Raji (cell line): ENCODE measurements around the gene OIT3.

Source experiments
- POLR2A ChIP-seq: IDR thresholded peaks from 2 replicates; pipeline ENCODE4 v1.6.1; 2011; ENCODE audit warnings: low read depth, low read length, control low read depth; ENCODE audit not compliant: insufficient read depth

The OIT3 gene

GRCh38 chr10:72930276-72930675, 36.7 kb downstream of the OIT3 start:
- TF ChIP-seq POLR2A: no peak

DNA sequence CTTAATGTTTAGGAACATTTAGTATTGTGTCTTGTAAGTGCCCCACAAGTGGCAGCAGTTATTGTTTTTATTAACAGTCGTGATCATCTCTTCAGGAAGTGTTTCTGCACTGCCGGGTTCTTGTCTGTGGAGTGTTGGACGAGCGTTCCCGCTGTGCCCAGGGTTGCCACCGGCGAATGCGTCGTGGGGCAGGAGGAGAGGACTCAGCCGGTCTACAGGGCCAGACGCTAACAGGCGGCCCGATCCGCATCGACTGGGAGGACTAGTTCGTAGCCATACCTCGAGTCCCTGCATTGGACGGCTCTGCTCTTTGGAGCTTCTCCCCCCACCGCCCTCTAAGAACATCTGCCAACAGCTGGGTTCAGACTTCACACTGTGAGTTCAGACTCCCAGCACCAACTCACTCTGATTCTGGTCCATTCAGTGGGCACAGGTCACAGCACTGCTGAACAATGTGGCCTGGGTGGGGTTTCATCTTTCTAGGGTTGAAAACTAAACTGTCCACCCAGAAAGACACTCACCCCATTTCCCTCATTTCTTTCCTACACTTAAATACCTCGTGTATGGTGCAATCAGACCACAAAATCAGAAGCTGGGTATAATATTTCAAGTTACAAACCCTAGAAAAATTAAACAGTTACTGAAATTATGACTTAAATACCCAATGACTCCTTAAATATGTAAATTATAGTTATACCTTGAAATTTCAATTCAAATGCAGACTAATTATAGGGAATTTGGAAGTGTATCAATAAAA, 38.9 kb downstream of the OIT3 start:
- TF ChIP-seq POLR2A: no peak

GRCh38 chr10:72935361-72935760, 41.8 kb downstream of the OIT3 start:
- TF ChIP-seq POLR2A: no peak

GRCh38 chr10:72943498-72944234, 50.1 kb downstream of the OIT3 start:
- TF ChIP-seq POLR2A: no peak

DNA sequence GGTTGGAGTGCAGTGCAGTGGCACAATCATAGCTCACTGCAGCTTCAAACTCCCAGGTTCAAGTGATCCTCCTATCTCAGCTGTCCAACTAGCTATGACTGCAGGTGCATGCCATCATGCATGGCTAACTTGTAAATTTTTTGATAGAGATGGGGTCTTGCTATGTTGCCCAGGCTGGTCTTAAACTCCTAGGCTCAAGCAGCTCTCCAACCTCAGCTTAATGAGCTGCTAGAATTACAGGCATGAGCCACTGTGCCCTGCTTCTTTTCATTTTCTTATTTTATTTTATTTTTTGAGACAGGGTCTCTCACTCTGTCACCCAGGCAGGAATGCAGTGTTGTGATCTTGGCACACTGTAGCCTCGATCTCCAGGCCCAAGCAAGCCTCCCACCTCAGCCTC, 53.4 kb downstream of the OIT3 start:
- TF ChIP-seq POLR2A: no peak

DNA sequence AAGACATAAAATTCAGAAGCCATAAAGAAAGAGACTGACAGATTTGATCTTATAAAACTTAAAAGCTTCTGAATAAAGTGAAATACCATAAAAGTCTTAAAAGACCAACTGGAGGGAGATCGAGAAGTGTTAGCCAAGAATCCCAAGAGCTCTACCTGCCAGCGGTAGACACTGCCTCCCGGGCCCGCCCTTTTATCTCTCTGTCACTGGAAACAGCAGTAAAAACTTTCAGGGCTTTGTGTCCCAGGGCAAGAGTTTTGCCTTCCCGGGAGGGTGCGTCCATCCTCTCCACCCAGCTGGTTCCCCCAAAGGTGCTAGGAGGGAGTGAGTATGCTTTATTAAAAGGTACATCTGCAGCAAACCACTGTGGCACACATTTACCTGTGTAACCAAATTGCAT, 55.2 kb downstream of the OIT3 start:
- no peak for TF ChIP-seq POLR2A

DNA sequence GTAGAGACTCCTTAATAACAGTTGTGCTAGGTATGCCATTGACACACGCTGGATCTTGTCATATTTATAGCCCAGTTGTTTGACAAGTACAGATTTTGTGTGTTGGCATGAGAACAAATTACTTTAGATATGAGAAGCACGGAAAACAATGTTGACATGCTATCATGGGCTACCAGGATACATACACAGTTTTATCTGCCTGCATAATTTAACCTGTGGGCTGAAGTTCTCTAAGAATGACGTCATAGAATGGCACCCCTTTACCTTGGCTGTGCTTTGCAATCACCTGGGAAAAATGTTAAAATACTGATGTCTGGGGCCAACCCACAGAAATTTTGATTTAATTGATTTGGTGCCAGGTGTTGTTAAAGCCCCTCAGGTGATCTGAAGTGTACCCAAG, 58.2 kb downstream of the OIT3 start:
- TF ChIP-seq POLR2A: no peak

- TF ChIP-seq POLR2A: no peak
Observed at GRCh38 chr10:72952189-72952588, 58.6 kb downstream of the OIT3 start.

GRCh38 chr10:72952642-72953158, 59.2 kb downstream of the OIT3 start:
- no peak for TF ChIP-seq POLR2A

- no peak for TF ChIP-seq POLR2A
Observed at GRCh38 chr10:72953687-72954086, 60.1 kb downstream of the OIT3 start.

DNA sequence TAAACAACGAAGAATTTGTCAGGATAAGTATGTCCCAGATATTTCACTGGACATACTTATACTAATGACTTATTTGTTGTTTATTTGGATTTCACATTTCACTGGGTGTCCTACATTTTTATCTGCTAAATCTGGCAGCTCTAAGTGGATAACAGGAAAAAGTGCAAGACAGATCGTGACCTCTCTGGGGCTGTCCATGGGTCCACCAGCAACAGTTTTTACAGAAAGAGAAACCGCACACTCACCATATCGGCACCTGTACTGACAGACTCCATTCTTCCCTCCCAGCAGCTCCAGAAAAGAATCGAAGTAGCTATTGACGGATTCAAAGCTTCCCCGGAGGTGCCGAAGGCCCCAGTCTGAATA, 60.7 kb downstream of the OIT3 start:
- no peak for TF ChIP-seq POLR2A

DNA sequence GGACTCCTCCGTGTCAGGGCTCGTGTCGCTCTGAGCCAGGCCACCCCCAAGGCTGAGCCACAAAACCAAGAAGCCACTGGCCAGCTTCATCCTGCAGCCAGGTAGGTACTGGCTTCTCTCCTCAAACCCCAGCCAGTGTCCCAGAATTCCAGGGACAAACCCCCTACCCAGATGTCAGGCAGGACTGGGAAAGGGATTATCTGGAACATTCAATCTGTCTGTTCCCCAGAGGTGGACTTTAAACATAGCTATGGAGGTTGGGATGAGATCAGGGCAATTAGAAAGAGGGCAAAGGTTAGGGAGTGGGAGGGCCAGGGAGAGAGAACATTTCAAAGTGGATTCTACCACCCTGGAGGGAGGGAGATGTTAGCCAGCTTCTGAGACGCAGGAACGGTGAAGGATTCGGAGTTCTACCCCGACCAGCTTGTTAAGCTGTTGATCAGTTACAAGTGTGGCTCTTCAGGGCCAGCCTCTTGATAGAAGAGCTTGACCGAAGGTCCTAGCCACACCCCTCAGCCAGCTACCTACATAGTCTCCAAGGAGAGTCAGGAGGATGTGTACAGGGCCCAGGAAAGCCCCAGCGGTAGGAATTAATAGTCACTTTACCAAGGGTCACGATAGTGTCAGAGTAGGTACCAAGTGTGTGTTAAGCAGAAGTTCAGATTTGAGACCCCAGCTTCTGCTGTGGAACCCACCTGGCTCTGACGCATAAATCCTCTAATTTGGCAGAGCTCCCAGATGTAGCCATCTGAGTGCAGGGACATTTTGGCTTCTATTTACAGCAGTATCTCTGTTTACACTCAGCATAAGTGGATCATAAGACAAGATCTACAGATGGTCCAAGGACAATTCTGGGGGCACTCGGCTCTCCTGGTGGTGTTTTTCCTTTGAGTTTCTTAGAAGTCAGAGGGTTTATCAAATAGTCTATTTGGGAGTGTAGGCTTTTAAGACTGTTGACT, 61.3 kb downstream of the OIT3 start, which contains the start of gene PLA2G12B:
Gene PLA2G12B, minus strand, starts transcription at position 211 of the 959 bp plus-strand sequence. Its CDS starts 121 bp downstream, at position 90.
- no peak for TF ChIP-seq POLR2A

DNA sequence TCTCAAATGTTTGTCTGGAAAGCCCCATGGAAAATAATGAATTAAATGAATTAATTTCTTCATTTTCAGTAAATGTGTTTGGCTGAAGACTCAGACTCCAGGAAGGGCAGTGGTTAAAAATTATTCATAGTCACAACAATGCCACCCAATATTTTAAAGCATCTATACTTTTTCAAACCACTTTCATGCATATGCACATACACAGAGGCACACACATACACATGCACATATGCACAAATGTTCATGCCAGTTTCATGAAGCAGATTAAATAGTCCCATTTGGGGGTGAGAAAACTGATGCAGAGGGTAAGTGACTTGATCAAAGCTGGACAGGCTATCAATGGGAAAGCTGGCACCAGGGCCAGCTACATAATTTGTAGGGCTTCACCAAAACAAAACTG, 62.5 kb downstream of the OIT3 start:
- no peak for TF ChIP-seq POLR2A

GRCh38 chr10:72976886-72977285, 83.3 kb downstream of the OIT3 start:
- TF ChIP-seq POLR2A: no peak

- TF ChIP-seq POLR2A: no peak
Observed at GRCh38 chr10:72979709-72980108, 86.2 kb downstream of the OIT3 start.
